H1 (cell line): ENCODE data around the gene RASAL1. TPM values are rescaled to one million over a fixed set of nuclear protein-coding genes. Genes with fewer than 3 reads are reported as not detected.

ENCODE experiments used
- KDM4A ChIP-seq: IDR thresholded peaks from one replicate; pipeline ENCODE4 v1.7.1; 2012; ENCODE audit warnings: low read depth, mild to moderate bottlenecking, moderate library complexity, low read length, inconsistent platforms; ENCODE audit not compliant: severe bottlenecking
- polyA plus RNA-seq, 7 experiments: library from polyadenylated mRNA; depleted of rRNA in 3 of 7; stranded (reverse) in 5 of 7; unstranded in 2 of 7; fragments of >200 nt in 5 of 7; fragments of 200-250 nt in 2 of 7; gene quantifications; 1 replicate in 5 of 7; 2 replicates in 1 of 7; 4 replicates in 1 of 7; pipeline versions ENCODE4 v1.2.1 to v1.2.3, GENCODE V29; 2011 to 2013; ENCODE audit warnings: missing spikeins in 2 of 7, mixed read lengths in 2 of 7
- total RNA-seq: library from RNA; stranded (reverse); fragmentation: NEBNext Ultra II Directional; extraction: Animal tissue kit (Norgen Biotek cat#: 25700); gene quantifications from 2 replicates; pipeline ENCODE4 v1.2.1, GENCODE V29; 2021

RASAL1 gene
- total and polyA plus RNA-seq, 2 of the 8 experiments (the other 6 are each of a cell fraction or from before 2014, with no cell fraction given): 3.7 to 5.0 TPM

- TF ChIP-seq KDM4A: no peak
- TF ChIP-seq, all 59 proteins: peak for 0
Measured at GRCh38 chr12:113066813-113067400, 68.7 kb downstream of the RASAL1 start (continued).
